ENCODE results near the gene SIPA1. TPM values are rescaled to one million over a fixed set of nuclear protein-coding genes. Genes with fewer than 3 reads are reported as not detected.

Gene SIPA1
- total RNA-seq, 2 experiments from 2014 or later: 172 to 180 TPM

DNA sequence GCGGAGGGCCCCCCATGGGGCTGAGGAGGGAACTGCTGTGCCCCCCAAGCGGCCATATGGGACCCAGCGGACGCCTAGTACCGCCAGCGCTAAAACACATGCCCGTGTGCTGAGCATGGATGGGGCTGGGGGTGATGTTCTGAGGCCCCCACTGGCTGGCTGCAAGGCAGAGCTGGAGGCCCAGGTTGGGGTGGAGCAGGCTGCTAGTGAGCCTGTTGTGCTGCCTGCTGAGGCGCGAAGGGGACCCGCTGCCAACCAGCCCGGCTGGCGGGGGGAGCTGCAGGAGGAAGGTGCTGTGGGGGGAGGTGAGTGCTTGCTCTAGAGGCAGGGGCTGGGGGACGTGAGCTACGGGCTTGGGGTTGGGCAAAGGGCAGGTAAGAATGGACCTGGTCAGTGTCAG, 19.1 kb upstream of the SIPA1 start:
- Mint-ChIP-seq H3K4me3 (no peak overlapping the region), H3K36me3 (ENCODE audit: low read depth) (peaks cover 35% of the 10 kb centered on the region), H3K4me1 (ENCODE audit: low read depth) (peaks cover 21% of the 10 kb centered on the region), H3K9me3 (no peaks in the 10 kb centered on the region), H3K27me3 (no peaks in the 10 kb centered on the region), H3K27ac (no peak overlapping the region)
- ChIA-PET POLR2A (interaction anchor here (0.7 to 5.3 kb wide), 4 partner anchors 12 to 35 kb away, joined by 3 to 39 read pairs (median 4); partner anchors contain the start of gene SIPA1), CTCF (interaction anchor here (1.4 kb wide), 1 partner anchor 14 kb away, joined by 5 read pairs; no protein-coding TSS in a partner anchor)
- no peak for DNase-seq
- intact Hi-C loops (cut with micrococcal nuclease): no loop called here
- no peak for TF ChIP-seq CTCF (IDR thresholded peaks at IDR 0.05)
- no peak for ATAC-seq

DNA sequence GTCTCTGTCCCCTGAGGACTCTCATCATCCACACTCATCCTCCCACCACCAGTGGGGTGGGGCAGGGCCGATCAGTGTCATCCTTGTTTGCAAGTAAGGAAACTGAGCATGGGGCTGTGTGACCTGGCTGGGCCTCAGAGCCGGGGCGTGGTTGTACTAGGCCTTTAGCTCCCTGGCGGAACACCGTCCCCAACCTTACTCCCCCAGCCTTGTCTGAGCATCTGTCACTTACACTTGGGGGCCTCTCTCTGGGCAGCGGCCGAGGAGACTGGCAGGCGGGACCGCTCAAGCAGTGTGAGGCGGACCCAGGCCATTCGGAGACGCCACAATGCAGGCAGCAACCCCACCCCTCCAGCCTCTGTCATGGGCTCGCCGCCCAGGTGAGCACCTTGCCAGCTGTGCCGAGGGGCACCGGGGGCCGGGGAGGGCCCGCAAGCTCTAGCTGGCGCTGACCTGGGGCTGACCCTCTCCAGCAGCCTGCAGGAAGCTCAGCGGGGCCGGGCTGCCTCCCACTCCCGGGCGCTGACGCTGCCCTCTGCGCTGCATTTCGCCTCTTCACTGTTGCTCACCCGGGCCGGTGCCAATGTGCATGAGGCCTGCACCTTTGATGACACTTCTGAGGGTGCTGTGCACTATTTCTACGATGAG, 18.5 kb upstream of the SIPA1 start:
- H3K4me1 Mint-ChIP-seq (ENCODE audit: low read depth): peaks cover 21% of the 10 kb centered on the region
- CTCF ChIA-PET: interaction anchor here (0.6 kb wide), 1 partner anchor 276 kb away, joined by 3 read pairs; no protein-coding TSS in a partner anchor
- no peak for DNase-seq
- H3K4me3 Mint-ChIP-seq: no peak overlapping the region
- no peak overlapping the region for H3K27ac Mint-ChIP-seq
- peaks cover 38% of the 10 kb centered on the region for H3K36me3 Mint-ChIP-seq (ENCODE audit: low read depth)
- intact Hi-C loops (cut with micrococcal nuclease): no loop called here
- H3K9me3 Mint-ChIP-seq: no peaks in the 10 kb centered on the region
- POLR2A ChIA-PET: interaction anchor here (0.6 to 5.3 kb wide), 5 partner anchors 12 to 139 kb away, joined by 3 to 39 read pairs (median 3); partner anchors contain the start of gene SIPA1
- H3K27me3 Mint-ChIP-seq: no peaks in the 10 kb centered on the region
- ATAC-seq: no peak
- TF ChIP-seq CTCF (IDR thresholded peaks at IDR 0.05): no peak

- CTCF ChIA-PET: no interaction called here
Observed at GRCh38 chr11:65620666-65621065, 17.2 kb upstream of the SIPA1 start.

GRCh38 chr11:65621460-65621859, 16.4 kb upstream of the SIPA1 start:
- intact Hi-C loops (cut with micrococcal nuclease): no loop called here
- POLR2A ChIA-PET: interaction anchor here (1.5 kb wide), 1 partner anchor 18 kb away, joined by 3 read pairs; no protein-coding TSS in a partner anchor
- CTCF ChIA-PET: no interaction called here

More at GRCh38 chr11:65620666-65621065, 17.2 kb upstream of the SIPA1 start:
- POLR2A ChIA-PET: no interaction called here
- Mint-ChIP-seq H3K4me1 (ENCODE audit: low read depth) (peaks cover 21% of the 10 kb centered on the region), H3K27me3 (no peaks in the 10 kb centered on the region), H3K27ac (no peak overlapping the region), H3K4me3 (no peak overlapping the region), H3K36me3 (ENCODE audit: low read depth) (peaks cover 38% of the 10 kb centered on the region), H3K9me3 (no peaks in the 10 kb centered on the region)
- no peak for DNase-seq
- no peak for TF ChIP-seq CTCF (IDR thresholded peaks at IDR 0.05)
- intact Hi-C loops (cut with micrococcal nuclease): no loop called here
- no peak for ATAC-seq

More at GRCh38 chr11:65621460-65621859, 16.4 kb upstream of the SIPA1 start:
- no peaks in the 10 kb centered on the region for H3K9me3 Mint-ChIP-seq
- peaks cover 21% of the 10 kb centered on the region for H3K4me1 Mint-ChIP-seq (ENCODE audit: low read depth)
- DNase-seq (no peak), ATAC-seq (no peak)
- H3K4me3 Mint-ChIP-seq: no peak overlapping the region
- TF ChIP-seq CTCF (IDR thresholded peaks at IDR 0.05): no peak
- H3K27me3 Mint-ChIP-seq: no peaks in the 10 kb centered on the region
- H3K36me3 Mint-ChIP-seq (ENCODE audit: low read depth): peaks cover 42% of the 10 kb centered on the region
- no peak overlapping the region for H3K27ac Mint-ChIP-seq

Data from activated CD8-positive, alpha-beta T cell treated with anti-CD3 and anti-CD28 coated beads for 36 hours (primary cell).